Keratinocyte (primary cell): ENCODE data around the gene SMARCD1. TPM values are rescaled to one million over a fixed set of nuclear protein-coding genes. Genes with fewer than 3 reads are reported as not detected.

ENCODE experiments used
- DNase-seq: peaks from one replicate; pipeline ENCODE4 v3.0.0-alpha.2; 2011; ENCODE audit warnings: low read depth, missing footprints, low spot score
- FAIRE-seq: peaks from 2 replicates; lab custom pipeline; 2011; peaks lifted over from hg19 to GRCh38; lab: Jason Lieb, UNC
- H2AFZ ChIP-seq: 2 replicates; pipeline ENCODE4 v1.6.0; 2012; ENCODE audit warnings: low read length, control low read depth, inconsistent platforms; ENCODE audit not compliant: control insufficient read depth
- H3K27ac ChIP-seq: 2 replicates; pipeline ENCODE4 v1.5.1; 2011; ENCODE audit warnings: low read length; ENCODE audit not compliant: control insufficient read depth, insufficient read depth
- H3K27me3 ChIP-seq: 3 replicates; pipeline ENCODE4 v1.6.0; 2011; ENCODE audit warnings: low read length; ENCODE audit not compliant: control insufficient read depth, insufficient read depth; ENCODE audit errors: extremely low read depth
- H3K36me3 ChIP-seq, 2 experiments: 2 replicates in 1 of 2; 3 replicates in 1 of 2; pipeline ENCODE4 v1.5.1; 2011; ENCODE audit warnings: low read length in 2 of 2, mild to moderate bottlenecking in 1 of 2; ENCODE audit not compliant: control insufficient read depth in 2 of 2, insufficient read depth in 2 of 2; ENCODE audit errors: extremely low read depth in 1 of 2
- H3K4me1 ChIP-seq: 3 replicates; pipeline ENCODE4 v1.5.1; 2011; ENCODE audit warnings: low read length; ENCODE audit not compliant: control insufficient read depth, insufficient read depth; ENCODE audit errors: extremely low read depth
- H3K4me2 ChIP-seq: 3 replicates; pipeline ENCODE4 v1.6.0; 2011; ENCODE audit warnings: low read depth, low read length; ENCODE audit not compliant: control insufficient read depth, insufficient read depth; ENCODE audit errors: extremely low read depth
- H3K4me3 ChIP-seq, 3 experiments: fragments of 200-600 bp in 1 of 3; sonication (generic) in 1 of 3; 2 replicates in 2 of 3; 3 replicates in 1 of 3; pipeline ENCODE4 v1.5.1; 2011 to 2016; ENCODE audit warnings: low read length in 3 of 3, mild to moderate bottlenecking in 3 of 3, control low read depth in 2 of 3, inconsistent platforms in 1 of 3, low read depth in 1 of 3, mixed read lengths in 1 of 3, mixed run types in 1 of 3, moderate library complexity in 1 of 3; ENCODE audit not compliant: control insufficient read depth in 2 of 3, insufficient read depth in 2 of 3; ENCODE audit errors: extremely low read depth in 1 of 3
- H3K79me2 ChIP-seq: 2 replicates; pipeline ENCODE4 v1.6.0; 2012; ENCODE audit warnings: low read length; ENCODE audit not compliant: control insufficient read depth, insufficient read depth
- H3K9ac ChIP-seq: 3 replicates; pipeline ENCODE4 v1.6.0; 2011; ENCODE audit warnings: low read length; ENCODE audit not compliant: control insufficient read depth, insufficient read depth; ENCODE audit errors: extremely low read depth
- H3K9me1 ChIP-seq: 3 replicates; pipeline ENCODE4 v1.6.0; 2011; ENCODE audit warnings: low read length; ENCODE audit not compliant: control insufficient read depth, insufficient read depth; ENCODE audit errors: extremely low read depth
- H3K9me3 ChIP-seq: 2 replicates; pipeline ENCODE4 v1.5.1; 2012; ENCODE audit warnings: low read depth, low read length; ENCODE audit not compliant: control insufficient read depth
- H4K20me1 ChIP-seq: 3 replicates; pipeline ENCODE4 v1.6.0; 2011; ENCODE audit warnings: low read length; ENCODE audit not compliant: control insufficient read depth, insufficient read depth; ENCODE audit errors: extremely low read depth
- CTCF ChIP-seq, 3 experiments: IDR thresholded peaks in 1 of 3; conservative IDR thresholded peaks in 1 of 3; optimal IDR thresholded peaks in 1 of 3; 2 replicates in 2 of 3; 3 replicates in 1 of 3; pipeline versions ENCODE3 to v1.5.1; 2011; ENCODE audit warnings: low read length in 3 of 3, mild to moderate bottlenecking in 3 of 3, moderate library complexity in 2 of 3, control low read depth in 1 of 3, inconsistent platforms in 1 of 3; ENCODE audit not compliant: insufficient read depth in 2 of 3; ENCODE audit errors: extremely low read depth in 1 of 3
- EZH2 ChIP-seq: IDR thresholded peaks from one replicate; pipeline ENCODE4 v1.6.1; 2012; ENCODE audit warnings: inconsistent platforms, mild to moderate bottlenecking, low read length, moderate library complexity
- dilution Hi-C: fragments of 300-500 bp; cut with MboI; formaldehyde crosslinking; loops from one replicate; pipeline ENCODE4 v1.7.0; 2020; ENCODE audit warnings: low sequenced_read_pairs; ENCODE audit not compliant: extremely low pct_ligation_motif_present
- polyA plus RNA-seq, 5 experiments: library from polyadenylated mRNA; depleted of rRNA in 3 of 5; stranded (reverse) in 3 of 5; stranded (forward) in 1 of 5; unstranded in 1 of 5; fragments of >200 nt; gene quantifications; 1 replicate in 1 of 5; 2 replicates in 3 of 5; 3 replicates in 1 of 5; pipeline versions ENCODE4 v1.2.1 to v1.2.3, GENCODE V29; 2011 to 2012; ENCODE audit warnings: missing spikeins in 2 of 5, low read depth in 1 of 5, low replicate concordance in 1 of 5

SMARCD1 gene
- polyA plus RNA-seq, 1 donor (not counting 4 experiments of a cell fraction or from before 2014, with no cell fraction given): 56.6 TPM

GRCh38 chr12:50081096-50081808, 3.9 kb upstream of the SMARCD1 start:
- H3K27ac ChIP-seq: no peak overlapping the region
- dilution Hi-C loops: no loop called here

GRCh38 chr12:50082644-50083043, 2.5 kb upstream of the SMARCD1 start:
- Histone ChIP-seq H3K9me3 (no peaks in the 10 kb centered on the region), H3K4me2 (no peak overlapping the region), H3K9ac (no peak overlapping the region), H3K9me1 (no peaks in the 10 kb centered on the region), H3K27ac (no peak overlapping the region), H3K27me3 (no peaks in the 10 kb centered on the region), H3K36me3 (peaks cover 3 to 10% of the 10 kb centered on the region in 2 experiments), H2AFZ (no peak overlapping the region), H3K4me3 (no peak overlapping the region), H3K79me2 (peaks cover 6% of the 10 kb centered on the region), H4K20me1 (no peaks in the 10 kb centered on the region), H3K4me1 (peaks cover 14% of the 10 kb centered on the region)
- DNase-seq: no peak
- TF ChIP-seq CTCF (optimal IDR thresholded peaks at IDR 0.05 in 1 of 3, IDR thresholded peaks at IDR 0.05 in 1 of 3, conservative IDR thresholded peaks at IDR 0.05 in 1 of 3; ENCODE audit: extremely low read depth in 1 of 3, insufficient read depth in 2 of 3, low read length in 3 of 3) (no peak), EZH2 (no peak)
- FAIRE-seq: no peak
- dilution Hi-C loops: no loop called here

More at GRCh38 chr12:50081096-50081808, 3.9 kb upstream of the SMARCD1 start:
- Histone ChIP-seq H3K4me1 (peaks cover under 1% of the 10 kb centered on the region), H3K36me3 (no peaks in the 10 kb centered on the region), H3K4me2 (no peak overlapping the region), H4K20me1 (no peaks in the 10 kb centered on the region), H2AFZ (no peak overlapping the region), H3K79me2 (peaks cover 6% of the 10 kb centered on the region), H3K27me3 (no peaks in the 10 kb centered on the region), H3K4me3 (no peak overlapping the region), H3K9me1 (no peaks in the 10 kb centered on the region), H3K9me3 (no peaks in the 10 kb centered on the region), H3K9ac (no peak overlapping the region)
- no peak for TF ChIP-seq EZH2
- TF ChIP-seq CTCF (optimal IDR thresholded peaks at IDR 0.05 in 1 of 3, IDR thresholded peaks at IDR 0.05 in 1 of 3, conservative IDR thresholded peaks at IDR 0.05 in 1 of 3; ENCODE audit: extremely low read depth in 1 of 3, insufficient read depth in 2 of 3, low read length in 3 of 3): no peak
- DNase-seq: no peak
- no peak for FAIRE-seq
